Measurements from ENCODE around the gene TSHZ2.
"Not testable (repeated sequence)": the region's sequence is repeated elsewhere in the genome, so short reads cannot be mapped to it uniquely, and the experiment has no call there.

TSHZ2 gene

GRCh38 chr20:53384392-53384791, 412.2 kb downstream of the TSHZ2 start:
- DNase-seq (ENCODE audit: low spot score) = no peak

DNA sequence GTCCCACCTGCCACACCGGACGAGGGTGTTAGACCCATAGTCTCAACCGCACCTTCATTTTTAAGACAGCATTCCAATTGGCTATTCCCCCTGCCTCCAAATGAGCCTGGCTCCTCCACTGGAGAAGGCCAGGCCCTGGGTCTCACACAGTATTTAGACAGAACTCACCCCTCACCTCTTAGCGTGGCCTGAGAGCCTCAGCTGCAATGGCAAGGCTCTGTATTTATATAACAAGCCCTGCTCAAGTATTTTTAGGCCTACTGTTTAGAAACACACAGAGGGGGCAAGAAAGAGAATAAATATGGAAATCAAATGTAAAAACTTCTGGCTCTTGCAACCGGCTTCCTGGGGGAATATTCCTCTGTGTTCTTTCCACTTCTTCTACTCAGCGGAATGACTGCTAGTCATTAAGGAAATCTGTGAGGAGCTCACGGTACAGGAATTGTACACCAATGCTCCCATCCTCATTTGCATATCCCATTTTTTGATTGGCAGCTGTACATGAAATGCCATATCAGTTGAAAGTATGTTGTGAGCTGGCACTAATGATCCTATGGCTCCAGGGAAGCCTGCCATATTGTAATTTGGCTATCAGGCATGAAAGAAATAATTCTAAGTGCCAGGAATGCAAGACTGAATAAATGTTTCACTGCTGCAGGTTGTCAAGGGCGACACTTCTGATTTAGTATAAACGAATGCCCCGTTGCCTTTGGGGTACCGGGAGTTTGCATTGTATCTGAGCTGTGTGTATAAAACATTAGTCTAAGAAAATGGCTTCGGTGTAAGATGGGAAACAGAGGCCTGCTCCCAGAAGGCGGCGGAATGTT, 414.0 kb downstream of the TSHZ2 start:
- DNase-seq (ENCODE audit: low spot score) = no peak

GRCh38 chr20:53387983-53388675, 416.0 kb downstream of the TSHZ2 start:
- DNase-seq (ENCODE audit: low spot score) = peak; percentile 26

GRCh38 chr20:53389516-53390300, 417.6 kb downstream of the TSHZ2 start:
- no peak for DNase-seq (ENCODE audit: low spot score)

DNA sequence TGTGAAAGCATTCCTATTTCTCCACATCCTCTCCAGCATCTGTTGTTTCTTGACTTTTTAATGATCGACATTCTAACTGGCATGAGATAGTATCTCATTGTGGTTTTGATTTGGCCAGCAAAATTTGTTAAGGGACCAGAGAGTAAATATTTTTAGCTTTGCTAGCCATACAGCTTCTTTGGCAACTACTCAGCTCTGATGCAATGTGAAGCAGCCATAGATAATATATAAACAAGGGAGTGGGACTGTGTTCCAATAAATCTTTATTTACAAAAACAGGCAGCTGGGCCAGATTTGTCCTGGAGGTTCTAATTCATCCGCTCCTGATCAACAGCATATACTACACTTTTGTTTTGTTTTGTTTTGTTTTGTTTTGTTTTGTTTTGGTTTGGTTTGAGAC, 418.6 kb downstream of the TSHZ2 start:
- DNase-seq (ENCODE audit: low spot score) = no peak

- DNase-seq (ENCODE audit: low spot score) = no peak
Observed at GRCh38 chr20:53394433-53394832, 422.3 kb downstream of the TSHZ2 start.

DNA sequence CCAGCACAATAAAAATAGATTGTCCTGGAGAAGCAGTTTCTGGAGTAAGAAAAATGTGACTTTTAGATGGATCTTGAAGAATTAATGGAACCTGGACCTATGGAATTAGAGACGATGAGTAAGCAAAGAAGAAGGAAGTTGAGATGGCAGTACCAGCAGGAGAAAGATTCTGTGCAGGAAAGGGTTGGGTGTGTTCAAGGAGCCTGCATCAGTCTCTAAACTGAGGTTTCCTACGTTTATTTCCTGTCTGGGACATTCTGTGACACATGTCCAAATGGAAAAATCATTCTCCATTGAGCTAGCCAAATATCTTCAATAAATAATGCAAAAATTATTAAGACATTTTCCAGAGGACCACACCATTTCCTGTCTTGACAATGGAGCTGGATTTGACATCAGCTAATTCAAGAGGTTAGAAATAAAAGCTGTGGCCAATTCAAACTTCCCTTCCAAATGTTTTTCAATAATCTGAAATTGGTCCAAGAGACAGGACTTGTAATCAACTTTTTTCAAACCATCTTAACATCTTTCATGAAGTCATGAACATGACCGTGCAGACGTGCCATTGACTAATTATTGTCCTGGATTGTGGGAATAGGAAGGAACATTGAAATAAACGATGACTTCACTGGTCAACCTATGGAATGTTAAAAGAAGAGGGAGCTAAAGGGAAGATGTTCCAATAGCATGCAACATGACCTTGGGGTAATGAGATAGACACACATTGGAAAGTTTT, 423.2 kb downstream of the TSHZ2 start:
- no peak for DNase-seq (ENCODE audit: low spot score)

GRCh38 chr20:53399083-53399482, 426.9 kb downstream of the TSHZ2 start:
- no peak for DNase-seq (ENCODE audit: low spot score)

DNA sequence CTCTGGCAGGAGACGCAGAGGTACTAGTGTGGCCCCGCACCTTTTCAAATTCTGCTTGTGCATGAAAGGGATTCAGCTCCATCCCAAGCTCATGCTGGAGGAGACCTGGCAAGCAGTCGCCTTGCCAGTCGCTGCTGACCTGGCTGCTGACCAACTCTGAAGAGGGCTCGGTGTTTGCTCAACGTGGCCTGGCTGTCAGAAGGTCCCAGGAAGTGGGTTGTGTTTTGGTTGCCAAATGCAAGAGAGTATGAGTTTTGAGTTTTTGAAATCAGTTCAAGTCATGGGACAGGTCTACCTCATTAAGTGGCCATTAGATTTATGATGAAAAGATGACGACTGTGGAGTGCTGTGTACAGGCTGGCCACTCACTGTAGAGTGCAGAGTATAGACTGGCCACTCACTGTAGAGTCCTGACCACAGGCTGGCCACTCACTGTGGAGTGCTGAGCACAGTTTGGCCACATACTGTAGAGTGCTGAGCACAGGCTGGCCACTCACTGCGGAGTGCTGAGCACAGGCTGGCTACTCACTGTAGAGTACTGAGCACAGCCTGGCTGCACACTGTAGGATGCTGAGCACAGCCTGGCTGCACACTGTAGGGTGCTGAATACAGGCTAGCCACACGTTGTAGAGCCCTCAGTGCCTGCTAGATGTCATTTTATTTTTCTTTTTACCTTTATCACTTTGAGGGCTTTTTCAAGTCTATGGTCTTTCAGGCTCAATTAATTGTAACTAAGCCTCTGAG, 427.6 kb downstream of the TSHZ2 start:
- DNase-seq (ENCODE audit: low spot score) = no peak

DNA sequence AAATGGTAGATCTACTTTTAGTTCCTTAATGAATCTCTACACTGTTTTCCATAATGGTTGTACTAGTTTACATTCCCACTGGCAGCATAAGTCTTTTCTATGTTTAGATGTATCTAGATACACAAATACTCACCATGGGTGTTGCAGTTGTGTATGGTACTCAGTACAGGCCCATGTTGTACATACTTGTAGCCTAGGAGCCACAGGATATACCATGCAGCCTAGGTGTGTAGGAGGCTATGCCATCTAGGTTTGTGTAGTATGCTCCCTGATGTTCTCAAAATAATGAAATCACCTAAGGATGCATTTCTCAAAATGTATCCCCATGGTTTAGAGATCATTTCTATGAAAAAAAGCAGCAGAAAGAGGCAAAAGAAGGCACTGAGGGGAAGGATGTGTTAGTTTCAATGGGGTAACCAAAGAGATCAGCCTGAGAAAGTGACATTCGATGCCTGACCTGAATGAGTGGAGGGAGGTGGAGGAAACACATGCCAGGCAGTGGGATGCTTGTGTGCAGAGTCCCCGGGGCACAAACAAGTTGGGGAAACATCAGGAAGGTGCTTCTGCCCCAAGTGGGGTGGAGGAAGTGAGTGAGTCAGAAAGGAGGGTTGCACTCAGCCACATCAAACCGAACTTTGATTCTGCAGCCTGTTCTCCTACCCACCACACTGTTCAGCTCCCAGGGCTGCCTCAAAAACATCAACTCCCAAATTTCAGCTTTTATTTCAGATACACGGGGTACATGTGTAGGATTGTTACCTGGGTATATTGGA, 430.3 kb downstream of the TSHZ2 start:
- no peak for DNase-seq (ENCODE audit: low spot score)

- DNase-seq (ENCODE audit: low spot score) = no peak
Observed at GRCh38 chr20:53403029-53403428, 430.9 kb downstream of the TSHZ2 start.

DNA sequence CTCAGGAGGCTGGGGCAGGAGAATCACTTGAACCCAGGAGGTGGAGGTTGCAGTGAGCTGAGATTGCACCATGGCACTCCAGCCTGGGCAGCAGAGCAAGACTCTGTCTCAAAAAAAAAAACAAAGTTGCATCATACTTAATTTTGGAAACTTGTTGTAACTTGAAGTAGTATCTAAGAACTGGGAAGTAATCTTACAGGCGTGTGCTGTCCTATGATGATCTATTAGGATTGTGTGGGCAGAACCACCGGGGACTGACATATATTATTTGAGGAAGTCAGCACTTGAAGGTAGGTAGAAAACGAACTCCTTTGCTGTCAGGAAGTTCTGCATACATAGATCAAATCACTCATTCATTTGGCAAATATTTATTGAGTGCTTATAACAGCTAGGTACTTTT, 433.0 kb downstream of the TSHZ2 start:
- no peak for DNase-seq (ENCODE audit: low spot score)

- no peak for DNase-seq (ENCODE audit: low spot score)
Observed at GRCh38 chr20:53406580-53406979, 434.4 kb downstream of the TSHZ2 start.

- DNase-seq (ENCODE audit: low spot score) = no peak
Observed at GRCh38 chr20:53408691-53409446, 436.7 kb downstream of the TSHZ2 start.

- DNase-seq (ENCODE audit: low spot score) = no peak
Observed at GRCh38 chr20:53409447-53409717, 437.2 kb downstream of the TSHZ2 start.

- no peak for DNase-seq (ENCODE audit: low spot score)
Observed at GRCh38 chr20:53411129-53411528, 439.0 kb downstream of the TSHZ2 start.

- DNase-seq (ENCODE audit: low spot score) = no peak
Observed at GRCh38 chr20:53411891-53412290, 439.7 kb downstream of the TSHZ2 start.

GRCh38 chr20:53412577-53413185, 440.5 kb downstream of the TSHZ2 start:
- DNase-seq (ENCODE audit: low spot score) = no peak

DNA sequence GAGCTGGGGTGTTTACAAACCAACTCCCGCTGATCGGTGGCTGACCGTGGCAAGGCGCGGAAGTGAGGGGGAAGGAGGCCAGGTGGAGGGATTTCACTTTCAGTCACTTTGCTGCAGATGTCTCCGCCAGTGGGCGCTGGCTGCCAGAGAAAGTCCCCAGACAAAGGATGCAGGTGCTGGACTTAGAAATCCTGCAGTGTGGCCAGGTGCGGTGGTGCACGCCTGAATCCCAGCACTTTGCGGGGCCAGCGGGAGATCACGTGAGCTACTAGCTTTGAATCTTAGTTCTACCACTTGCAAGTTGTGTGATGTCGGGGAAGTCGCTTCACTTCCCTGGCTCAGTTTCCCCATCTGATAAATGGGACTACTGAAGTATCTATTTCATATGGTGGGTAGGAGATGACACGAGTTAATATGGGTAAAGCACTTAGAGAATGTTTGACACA, 441.1 kb downstream of the TSHZ2 start:
- DNase-seq (ENCODE audit: low spot score) = peak; percentile 42

- DNase-seq (ENCODE audit: low spot score) = not testable (repeated sequence)
Observed at GRCh38 chr20:53413845-53414244, 441.7 kb downstream of the TSHZ2 start.

All from activated CD4-positive, alpha-beta T cell treated with anti-CD3 and anti-CD28 coated beads, Interleukin-2, Interleukin-4, amounts not matched to agents 100 ng/mL and 50 ng/mL, durations not matched to agents 16 hours and 8 hours (primary cell).